ENCODE measurements around the gene SMIM10.

- TF ChIP-seq CTCF (conservative IDR thresholded peaks at IDR 0.05; ENCODE audit: low read length), result no peak
- no peak for TF ChIP-seq EZH2phosphoT487 (IDR thresholded peaks at IDR 0.05; ENCODE audit: borderline replicate concordance)
Measured at GRCh38 chrX:134997646-134998045, 6.9 kb downstream of the SMIM10 start.

All from Loucy (cell line).